GM10266 (cell line): Measurements from ENCODE around the gene VAX1.
A peak's percentile ranks its signal among the peaks of the same experiment; 100 is the strongest.
"Not testable (repeated sequence)": the region's sequence is repeated elsewhere in the genome, so short reads cannot be mapped to it uniquely, and the experiment has no call there.

Experiments
- DNase-seq: peaks from one replicate; pipeline ENCODE4 v3.0.0; 2012; ENCODE audit errors: extremely low spot score
- CTCF ChIP-seq: IDR thresholded peaks from 2 replicates; pipeline ENCODE4 v1.5.1; 2012; ENCODE audit warnings: mild to moderate bottlenecking, low read depth; ENCODE audit not compliant: control insufficient read depth, insufficient read depth; ENCODE audit errors: missing control alignments

VAX1 gene

GRCh38 chr10:117137911-117138642 is at the start of gene VAX1:
VAX1 (minus strand) TSS chr10:117138270; CDS start chr10:117138056, 214 bp downstream.
- no peak for TF ChIP-seq CTCF
- DNase-seq = no peak

- no peak for TF ChIP-seq CTCF
- DNase-seq = no peak
Measured at GRCh38 chr10:117186832-117187615, 49.0 kb upstream of the VAX1 start.

GRCh38 chr10:117185817-117186216 is 47.7 kb upstream of the VAX1 start:
- DNase-seq = not testable (repeated sequence)

GRCh38 chr10:117184821-117185220 is 46.8 kb upstream of the VAX1 start:
- TF ChIP-seq CTCF = no peak
- no peak for DNase-seq

GRCh38 chr10:117184296-117184695 is 46.2 kb upstream of the VAX1 start:
- no peak for TF ChIP-seq CTCF
- no peak for DNase-seq

GRCh38 chr10:117178190-117178589 is 40.1 kb upstream of the VAX1 start:
- DNase-seq = no peak
- TF ChIP-seq CTCF = no peak

GRCh38 chr10:117175901-117176534 is 37.9 kb upstream of the VAX1 start:
- DNase-seq = peak; percentile 70
- TF ChIP-seq CTCF = peak; percentile 83
